Fibroblast of skin of left biceps (primary cell): ENCODE measurements around the gene WDR70.
A peak's percentile ranks its signal among the peaks of the same experiment; 100 is the strongest.
"Not testable (repeated sequence)": the region's sequence is repeated elsewhere in the genome, so short reads cannot be mapped to it uniquely, and the experiment has no call there.

Experiments used
- DNase-seq, 2 experiments: peaks; one replicate each; pipeline ENCODE4 v3.0.0-alpha.2; 2013; ENCODE audit warnings: low read depth in 2 of 2

The WDR70 gene

GRCh38 chr5:37638897-37639296 lies 259.8 kb downstream of the WDR70 start:
- DNase-seq, result no peak

- no peak for DNase-seq
These were observed 261.0 kb downstream of the WDR70 start for GRCh38 chr5:37640088-37640487.

- DNase-seq, result no peak
These were observed 262.8 kb downstream of the WDR70 start for GRCh38 chr5:37641933-37642332.

GRCh38 chr5:37645707-37646106 lies 266.6 kb downstream of the WDR70 start:
- DNase-seq, result no peak

GRCh38 chr5:37654566-37654965 lies 275.4 kb downstream of the WDR70 start:
- not testable (repeated sequence) for DNase-seq

- DNase-seq, result no peak
These were observed 277.9 kb downstream of the WDR70 start for GRCh38 chr5:37657046-37657445.

GRCh38 chr5:37658440-37658839 lies 279.3 kb downstream of the WDR70 start:
- no peak for DNase-seq

GRCh38 chr5:37660319-37660718 lies 281.2 kb downstream of the WDR70 start:
- DNase-seq, result no peak

GRCh38 chr5:37661227-37661920 lies 282.3 kb downstream of the WDR70 start:
- no peak for DNase-seq

- DNase-seq, result no peak
These were observed 282.8 kb downstream of the WDR70 start for GRCh38 chr5:37661951-37662350.

- no peak for DNase-seq
These were observed 283.2 kb downstream of the WDR70 start for GRCh38 chr5:37662362-37662761.

- peak in 1 of 2 experiments; percentile 6 for DNase-seq
These were observed 283.8 kb downstream of the WDR70 start for GRCh38 chr5:37662789-37663485.

- no peak for DNase-seq
These were observed 284.4 kb downstream of the WDR70 start for GRCh38 chr5:37663538-37663937.

GRCh38 chr5:37664551-37664950 lies 285.4 kb downstream of the WDR70 start:
- no peak for DNase-seq

GRCh38 chr5:37665272-37665671 lies 286.2 kb downstream of the WDR70 start:
- no peak for DNase-seq

GRCh38 chr5:37665889-37666288 lies 286.8 kb downstream of the WDR70 start:
- no peak for DNase-seq

GRCh38 chr5:37667430-37667829 lies 288.3 kb downstream of the WDR70 start:
- no peak for DNase-seq

- no peak for DNase-seq
These were observed 288.7 kb downstream of the WDR70 start for GRCh38 chr5:37667846-37668245.

- peak; percentile 67 to 69 for DNase-seq
These were observed 289.5 kb downstream of the WDR70 start for GRCh38 chr5:37668524-37669047.

- DNase-seq, result not testable (repeated sequence)
These were observed 293.0 kb downstream of the WDR70 start for GRCh38 chr5:37672118-37672588.

- DNase-seq, result not testable (repeated sequence)
These were observed 295.2 kb downstream of the WDR70 start for GRCh38 chr5:37674361-37674760.

- not testable (repeated sequence) for DNase-seq
These were observed 300.2 kb downstream of the WDR70 start for GRCh38 chr5:37679326-37679725.

- not testable (repeated sequence) for DNase-seq
These were observed 300.8 kb downstream of the WDR70 start for GRCh38 chr5:37679903-37680302.
